Naive B cell (primary cell): ENCODE results near the gene PDK2. TPM values are rescaled to one million over a fixed set of nuclear protein-coding genes. Genes with fewer than 3 reads are reported as not detected.

Source experiments
- ATAC-seq, 2 donors: fragments of 150-1000 bp; cut with Tn5 transposase; 2 replicates each; pipeline ENCODE4 v1.10.0; 2021; ENCODE audit warnings: low read depth in 2 of 2, mild to moderate bottlenecking in 2 of 2, moderate library complexity in 2 of 2
- DNase-seq: peaks from one replicate; pipeline ENCODE4 v3.0.0; 2022
- H3K27ac Mint-ChIP-seq, 6 donors: one replicate each; pipeline ENCODE4 v1.8.0; 2020 to 2022; ENCODE audit warnings: mild to moderate bottlenecking in 6 of 6, mixed read lengths in 6 of 6, moderate library complexity in 5 of 6, inconsistent platforms in 2 of 6
- H3K27me3 Mint-ChIP-seq, 3 donors: one replicate each; pipeline ENCODE4 v1.8.0; 2021 to 2022; ENCODE audit warnings: mixed read lengths in 3 of 3, mild to moderate bottlenecking in 1 of 3
- H3K36me3 Mint-ChIP-seq, 2 donors: one replicate each; pipeline ENCODE4 v1.8.0; 2020 to 2022; ENCODE audit warnings: mixed read lengths in 2 of 2, inconsistent platforms in 1 of 2, mild to moderate bottlenecking in 1 of 2
- H3K4me1 Mint-ChIP-seq, 3 donors: one replicate each; pipeline ENCODE4 v1.8.0; 2020 to 2022; ENCODE audit warnings: mixed read lengths in 3 of 3, inconsistent platforms in 1 of 3, mild to moderate bottlenecking in 1 of 3, moderate library complexity in 1 of 3
- H3K4me3 Mint-ChIP-seq, 8 donors: one replicate each; pipeline ENCODE4 v1.8.0; 2020 to 2022; ENCODE audit warnings: mild to moderate bottlenecking in 8 of 8, mixed read lengths in 8 of 8, moderate library complexity in 8 of 8, inconsistent platforms in 2 of 8
- H3K9me3 Mint-ChIP-seq, 7 donors: one replicate each; pipeline ENCODE4 v1.8.0; 2020 to 2022; ENCODE audit warnings: mixed read lengths in 7 of 7, mild to moderate bottlenecking in 5 of 7, inconsistent platforms in 2 of 7, moderate library complexity in 1 of 7
- polyA plus RNA-seq, 6 donors: library from polyadenylated mRNA; unstranded; fragments of 300-500 nt; fragmentation: Illumina TruSeq; gene quantifications; one replicate each; pipeline ENCODE4 v1.2.3, GENCODE V29; 2021; ENCODE audit warnings: low read depth in 6 of 6

Gene PDK2
- 10 to 100 TPM; 33.4 to 49.6 (median 40.3) TPM for polyA plus RNA-seq

- Mint-ChIP-seq H3K9me3 (no peaks in the 10 kb centered on the region), H3K27ac (peak within 1 kb of the TSS; percentile 77 to 98 (median 90)), H3K27me3 (peaks cover 0 to 15% (median 8%) of the 10 kb centered on the region in 3 donors), H3K4me1 (peaks cover 34 to 40% (median 36%) of the 10 kb centered on the region in 3 donors), H3K36me3 (peaks cover 0 to 10% of the 10 kb centered on the region in 2 donors), H3K4me3 (peak within 1 kb of the TSS; percentile 84 to 100 (median 99))
- peak; percentile 99 for DNase-seq
- peak; percentile 87 to 90 for ATAC-seq
Measured at GRCh38 chr17:50094753-50095619, at the start of gene PDK2. Gene PDK2, plus strand, starts transcription at chr17:50095351. Its CDS starts 85 bp downstream, at chr17:50095436.

GRCh38 chr17:50046179-50046578 is 49.0 kb upstream of the PDK2 start:
- DNase-seq (no peak), ATAC-seq (no peak)
- Mint-ChIP-seq H3K4me3 (no peak overlapping the region), H3K27ac (no peak overlapping the region), H3K9me3 (no peaks in the 10 kb centered on the region), H3K4me1 (no peaks in the 10 kb centered on the region), H3K27me3 (peaks cover 24 to 77% (median 68%) of the 10 kb centered on the region in 3 donors), H3K36me3 (no peaks in the 10 kb centered on the region)

GRCh38 chr17:50046667-50047066 is 48.5 kb upstream of the PDK2 start:
- peaks cover 20 to 74% (median 64%) of the 10 kb centered on the region in 3 donors for H3K27me3 Mint-ChIP-seq
- no peak overlapping the region for H3K4me3 Mint-ChIP-seq

GRCh38 chr17:50047083-50047482 is 48.1 kb upstream of the PDK2 start:
- no peak overlapping the region for H3K27ac Mint-ChIP-seq
- no peaks in the 10 kb centered on the region for H3K4me1 Mint-ChIP-seq
- peaks cover 20 to 70% (median 63%) of the 10 kb centered on the region in 3 donors for H3K27me3 Mint-ChIP-seq
- H3K36me3 Mint-ChIP-seq: no peaks in the 10 kb centered on the region
- DNase-seq (no peak), ATAC-seq (no peak)
- no peaks in the 10 kb centered on the region for H3K9me3 Mint-ChIP-seq
- H3K4me3 Mint-ChIP-seq: no peak overlapping the region

More at GRCh38 chr17:50046667-50047066, 48.5 kb upstream of the PDK2 start:
- Mint-ChIP-seq H3K36me3 (no peaks in the 10 kb centered on the region), H3K27ac (no peak overlapping the region), H3K9me3 (no peaks in the 10 kb centered on the region), H3K4me1 (no peaks in the 10 kb centered on the region)
- no peak for ATAC-seq
- no peak for DNase-seq

- Mint-ChIP-seq H3K4me1 (no peaks in the 10 kb centered on the region), H3K36me3 (no peaks in the 10 kb centered on the region), H3K27ac (peak overlapping the region in 1 of 6 donors; percentile 90), H3K4me3 (no peak overlapping the region), H3K27me3 (peaks cover 24 to 72% (median 66%) of the 10 kb centered on the region in 3 donors), H3K9me3 (no peaks in the 10 kb centered on the region)
- DNase-seq: no peak
- no peak for ATAC-seq
Measured at GRCh38 chr17:50047488-50048126, 47.5 kb upstream of the PDK2 start.

- H3K27ac Mint-ChIP-seq: no peak overlapping the region
- H3K4me3 Mint-ChIP-seq: no peak overlapping the region
- DNase-seq (no peak), ATAC-seq (no peak)
- no peaks in the 10 kb centered on the region for H3K4me1 Mint-ChIP-seq
- peaks cover 23 to 72% (median 66%) of the 10 kb centered on the region in 3 donors for H3K27me3 Mint-ChIP-seq
- H3K9me3 Mint-ChIP-seq: no peaks in the 10 kb centered on the region
- H3K36me3 Mint-ChIP-seq: no peaks in the 10 kb centered on the region
Measured at GRCh38 chr17:50048146-50048720, 46.9 kb upstream of the PDK2 start.

GRCh38 chr17:50048988-50049387 is 46.2 kb upstream of the PDK2 start:
- ATAC-seq: no peak
- Mint-ChIP-seq H3K27me3 (peaks cover 22 to 67% (median 62%) of the 10 kb centered on the region in 3 donors), H3K4me3 (no peak overlapping the region), H3K27ac (peak overlapping the region in 1 of 6 donors; percentile 23), H3K36me3 (no peaks in the 10 kb centered on the region), H3K9me3 (no peaks in the 10 kb centered on the region), H3K4me1 (no peaks in the 10 kb centered on the region)
- no peak for DNase-seq

GRCh38 chr17:50049636-50050035 is 45.5 kb upstream of the PDK2 start:
- Mint-ChIP-seq H3K9me3 (no peaks in the 10 kb centered on the region), H3K4me1 (peaks cover 0 to under 1% (median 0%) of the 10 kb centered on the region in 3 donors), H3K4me3 (no peak overlapping the region), H3K27ac (no peak overlapping the region), H3K27me3 (peaks cover 17 to 61% (median 60%) of the 10 kb centered on the region in 3 donors), H3K36me3 (no peaks in the 10 kb centered on the region)
- ATAC-seq (no peak), DNase-seq (no peak)

GRCh38 chr17:50050431-50051032 is 44.6 kb upstream of the PDK2 start:
- no peaks in the 10 kb centered on the region for H3K9me3 Mint-ChIP-seq
- no peaks in the 10 kb centered on the region for H3K36me3 Mint-ChIP-seq
- H3K4me1 Mint-ChIP-seq: peaks cover 5 to 9% (median 9%) of the 10 kb centered on the region in 3 donors
- peaks cover 13 to 62% (median 58%) of the 10 kb centered on the region in 3 donors for H3K27me3 Mint-ChIP-seq
- DNase-seq: no peak
- H3K4me3 Mint-ChIP-seq: no peak overlapping the region
- no peak for ATAC-seq
- no peak overlapping the region for H3K27ac Mint-ChIP-seq

GRCh38 chr17:50051082-50051576 is 44.0 kb upstream of the PDK2 start:
- no peak for ATAC-seq
- Mint-ChIP-seq H3K4me3 (peak overlapping the region in 1 of 8 donors; percentile 7), H3K9me3 (no peaks in the 10 kb centered on the region), H3K4me1 (peaks cover 5 to 10% (median 9%) of the 10 kb centered on the region in 3 donors), H3K36me3 (no peaks in the 10 kb centered on the region), H3K27ac (no peak overlapping the region), H3K27me3 (peaks cover 12 to 63% (median 52%) of the 10 kb centered on the region in 3 donors)
- no peak for DNase-seq

- no peaks in the 10 kb centered on the region for H3K36me3 Mint-ChIP-seq
- no peak overlapping the region for H3K4me3 Mint-ChIP-seq
- no peak for ATAC-seq
- peaks cover 8 to 14% (median 12%) of the 10 kb centered on the region in 3 donors for H3K4me1 Mint-ChIP-seq
- no peak overlapping the region for H3K27ac Mint-ChIP-seq
- no peak for DNase-seq
- no peaks in the 10 kb centered on the region for H3K9me3 Mint-ChIP-seq
- H3K27me3 Mint-ChIP-seq: peaks cover 8 to 61% (median 47%) of the 10 kb centered on the region in 3 donors
Measured at GRCh38 chr17:50051606-50052005, 43.5 kb upstream of the PDK2 start.

GRCh38 chr17:50052241-50052796 is 42.8 kb upstream of the PDK2 start:
- Mint-ChIP-seq H3K27me3 (peaks cover 8 to 61% (median 41%) of the 10 kb centered on the region in 3 donors), H3K4me1 (peaks cover 9 to 21% (median 19%) of the 10 kb centered on the region in 3 donors), H3K9me3 (no peaks in the 10 kb centered on the region), H3K36me3 (no peaks in the 10 kb centered on the region), H3K4me3 (peak overlapping the region in 1 of 8 donors; percentile 63), H3K27ac (no peak overlapping the region)
- no peak for DNase-seq
- no peak for ATAC-seq
